Measurements from ENCODE around the gene SCN10A. TPM values are rescaled to one million over a fixed set of nuclear protein-coding genes. Genes with fewer than 3 reads are reported as not detected.

SCN10A gene
- total and polyA plus RNA-seq, 9 donors, result 0.05 TPM; not detected in 8

GRCh38 chr3:38698760-38699159 is 117.3 kb downstream of the SCN10A start:
- Histone ChIP-seq H3K9me3 (no peaks in the 10 kb centered on the region), H3K4me3 (no peak overlapping the region), H3K27ac (no peak overlapping the region), H3K4me1 (ENCODE audit: insufficient read depth) (no peaks in the 10 kb centered on the region), H3K27me3 (no peaks in the 10 kb centered on the region), H3K36me3 (no peaks in the 10 kb centered on the region)
- WGBS, 3 donors, result 62 to 74% (median 66%) methylated on average over 5 of the region's 5 CpGs
- intact Hi-C loops (cut with DNase I), result no loop called here
- TF ChIP-seq EP300 (IDR thresholded peaks at IDR 0.05), result no peak
- no peak for TF ChIP-seq POLR2A (IDR thresholded peaks at IDR 0.05)
- TF ChIP-seq CTCF (IDR thresholded peaks at IDR 0.05), result no peak
- DNase-seq, result no peak

- whole genome bisulfite sequencing, 3 donors, result 91 to 96% (median 96%) methylated on average over 12 of the region's 12 CpGs
- Histone ChIP-seq H3K27me3 (no peaks in the 10 kb centered on the region), H3K27ac (no peak overlapping the region), H3K4me1 (ENCODE audit: insufficient read depth) (no peaks in the 10 kb centered on the region), H3K4me3 (no peak overlapping the region), H3K9me3 (no peaks in the 10 kb centered on the region), H3K36me3 (no peaks in the 10 kb centered on the region)
- no peak for DNase-seq
- TF ChIP-seq CTCF (IDR thresholded peaks at IDR 0.05) (no peak), POLR2A (IDR thresholded peaks at IDR 0.05) (no peak), EP300 (IDR thresholded peaks at IDR 0.05) (no peak)
- intact Hi-C loops (cut with DNase I), result no loop called here
Measured at GRCh38 chr3:38698061-38698460, 118.0 kb downstream of the SCN10A start.

GRCh38 chr3:38696034-38696433 is 120.0 kb downstream of the SCN10A start:
- intact Hi-C loops (cut with DNase I), result no loop called here
- DNase-seq, result no peak
- Histone ChIP-seq H3K4me3 (no peak overlapping the region), H3K27me3 (no peaks in the 10 kb centered on the region), H3K4me1 (ENCODE audit: insufficient read depth) (no peaks in the 10 kb centered on the region), H3K9me3 (no peaks in the 10 kb centered on the region), H3K27ac (no peak overlapping the region), H3K36me3 (no peaks in the 10 kb centered on the region)
- TF ChIP-seq CTCF (IDR thresholded peaks at IDR 0.05) (no peak), EP300 (IDR thresholded peaks at IDR 0.05) (no peak), POLR2A (IDR thresholded peaks at IDR 0.05) (no peak)
- 56 to 61% (median 57%) methylated on average over 2 of the region's 2 CpGs for WGBS, 3 donors

GRCh38 chr3:38690185-38690584 is 125.8 kb downstream of the SCN10A start:
- Histone ChIP-seq H3K9me3 (no peaks in the 10 kb centered on the region), H3K27ac (no peak overlapping the region), H3K27me3 (no peaks in the 10 kb centered on the region), H3K36me3 (no peaks in the 10 kb centered on the region), H3K4me3 (no peak overlapping the region), H3K4me1 (ENCODE audit: insufficient read depth) (no peaks in the 10 kb centered on the region)
- DNase-seq, result no peak
- intact Hi-C loops (cut with DNase I), result no loop called here
- TF ChIP-seq EP300 (IDR thresholded peaks at IDR 0.05), result no peak
- TF ChIP-seq POLR2A (IDR thresholded peaks at IDR 0.05), result no peak
- TF ChIP-seq CTCF (IDR thresholded peaks at IDR 0.05), result no peak
- WGBS, 3 donors, result 86 to 97% (median 88%) methylated on average over 2 of the region's 2 CpGs

GRCh38 chr3:38689774-38690173 is 126.2 kb downstream of the SCN10A start:
- DNase-seq, result no peak
- TF ChIP-seq EP300 (IDR thresholded peaks at IDR 0.05) (no peak), POLR2A (IDR thresholded peaks at IDR 0.05) (no peak), CTCF (IDR thresholded peaks at IDR 0.05) (no peak)
- Histone ChIP-seq H3K27me3 (no peaks in the 10 kb centered on the region), H3K4me1 (ENCODE audit: insufficient read depth) (no peaks in the 10 kb centered on the region), H3K27ac (no peak overlapping the region), H3K9me3 (no peaks in the 10 kb centered on the region), H3K4me3 (no peak overlapping the region), H3K36me3 (no peaks in the 10 kb centered on the region)
- intact Hi-C loops (cut with DNase I), result no loop called here
- 70 to 85% (median 73%) methylated on average over 3 of the region's 3 CpGs for WGBS, 3 donors

Data from ovary (tissue), 9 donors.